Fibroblast of mammary gland (primary cell): ENCODE data around the gene ATOH8.

Experiments used
- DNase-seq: peaks from one replicate; pipeline ENCODE4 v3.0.0-alpha.2; 2010; ENCODE audit warnings: low read depth
- H3K4me3 ChIP-seq: 2 replicates; pipeline ENCODE4 v1.5.1; 2011; ENCODE audit warnings: low read depth, mild to moderate bottlenecking, low read length, moderate library complexity; ENCODE audit not compliant: control insufficient read depth
- TF ChIP-seq, protein P1 (sequence below): conservative IDR thresholded peaks from 2 replicates; pipeline ENCODE4 v1.5.1; 2011; ENCODE audit warnings: low read depth, low read length, inconsistent platforms; ENCODE audit not compliant: control insufficient read depth, insufficient read depth

Gene ATOH8

DNA sequence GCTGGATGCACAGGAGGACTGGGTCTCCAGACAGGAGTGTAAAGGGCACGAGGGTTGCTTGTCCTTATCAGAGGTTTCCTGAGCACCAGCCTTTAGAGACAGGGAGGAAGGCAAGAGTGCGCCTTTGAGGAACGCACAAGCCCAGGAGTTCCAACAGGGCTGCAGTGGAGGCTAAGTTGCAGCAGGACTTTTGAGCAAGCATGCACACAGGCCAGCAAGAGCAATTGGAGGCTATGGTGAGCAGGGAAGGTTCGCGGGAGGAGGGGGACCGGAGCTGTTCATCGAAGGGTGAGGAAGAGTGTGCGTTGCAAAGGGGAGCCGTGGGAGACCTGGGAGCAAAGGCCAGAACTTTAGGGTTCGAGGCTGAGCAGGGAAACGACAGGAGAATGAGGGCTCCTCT is 2.2 kb upstream of the ATOH8 start:
- no peak for DNase-seq
- no peak overlapping the region for H3K4me3 ChIP-seq
- TF ChIP-seq, protein P1, sequence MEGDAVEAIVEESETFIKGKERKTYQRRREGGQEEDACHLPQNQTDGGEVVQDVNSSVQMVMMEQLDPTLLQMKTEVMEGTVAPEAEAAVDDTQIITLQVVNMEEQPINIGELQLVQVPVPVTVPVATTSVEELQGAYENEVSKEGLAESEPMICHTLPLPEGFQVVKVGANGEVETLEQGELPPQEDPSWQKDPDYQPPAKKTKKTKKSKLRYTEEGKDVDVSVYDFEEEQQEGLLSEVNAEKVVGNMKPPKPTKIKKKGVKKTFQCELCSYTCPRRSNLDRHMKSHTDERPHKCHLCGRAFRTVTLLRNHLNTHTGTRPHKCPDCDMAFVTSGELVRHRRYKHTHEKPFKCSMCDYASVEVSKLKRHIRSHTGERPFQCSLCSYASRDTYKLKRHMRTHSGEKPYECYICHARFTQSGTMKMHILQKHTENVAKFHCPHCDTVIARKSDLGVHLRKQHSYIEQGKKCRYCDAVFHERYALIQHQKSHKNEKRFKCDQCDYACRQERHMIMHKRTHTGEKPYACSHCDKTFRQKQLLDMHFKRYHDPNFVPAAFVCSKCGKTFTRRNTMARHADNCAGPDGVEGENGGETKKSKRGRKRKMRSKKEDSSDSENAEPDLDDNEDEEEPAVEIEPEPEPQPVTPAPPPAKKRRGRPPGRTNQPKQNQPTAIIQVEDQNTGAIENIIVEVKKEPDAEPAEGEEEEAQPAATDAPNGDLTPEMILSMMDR, result no peak

DNA sequence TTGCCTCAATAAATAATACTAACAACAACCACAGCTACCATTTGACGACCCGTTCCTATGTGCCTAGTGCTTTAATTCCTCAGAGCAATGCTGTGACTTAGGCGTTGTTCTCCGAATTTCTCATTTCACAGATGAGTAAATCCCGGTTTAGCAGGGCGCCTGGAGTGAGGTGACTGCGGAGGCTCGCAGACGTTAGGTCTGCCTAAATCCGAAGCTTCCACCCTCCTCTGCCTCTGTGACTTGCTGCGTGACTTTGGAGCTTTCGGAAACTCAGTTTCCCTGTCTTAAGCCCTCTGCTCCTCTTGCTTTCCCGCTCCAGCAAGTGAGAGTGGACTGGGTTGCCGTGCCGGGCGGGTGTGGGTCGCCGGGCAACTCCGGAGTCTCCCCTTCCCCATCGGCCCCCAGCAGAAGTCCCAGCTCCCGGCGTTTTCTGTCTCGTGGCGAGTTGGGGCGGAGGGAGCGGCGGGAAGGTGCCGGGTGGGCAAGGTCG is 711 bp upstream of the ATOH8 start:
- TF ChIP-seq, protein P1, result no peak
- no peak for DNase-seq
- peak overlapping the region; percentile 63 for H3K4me3 ChIP-seq

DNA sequence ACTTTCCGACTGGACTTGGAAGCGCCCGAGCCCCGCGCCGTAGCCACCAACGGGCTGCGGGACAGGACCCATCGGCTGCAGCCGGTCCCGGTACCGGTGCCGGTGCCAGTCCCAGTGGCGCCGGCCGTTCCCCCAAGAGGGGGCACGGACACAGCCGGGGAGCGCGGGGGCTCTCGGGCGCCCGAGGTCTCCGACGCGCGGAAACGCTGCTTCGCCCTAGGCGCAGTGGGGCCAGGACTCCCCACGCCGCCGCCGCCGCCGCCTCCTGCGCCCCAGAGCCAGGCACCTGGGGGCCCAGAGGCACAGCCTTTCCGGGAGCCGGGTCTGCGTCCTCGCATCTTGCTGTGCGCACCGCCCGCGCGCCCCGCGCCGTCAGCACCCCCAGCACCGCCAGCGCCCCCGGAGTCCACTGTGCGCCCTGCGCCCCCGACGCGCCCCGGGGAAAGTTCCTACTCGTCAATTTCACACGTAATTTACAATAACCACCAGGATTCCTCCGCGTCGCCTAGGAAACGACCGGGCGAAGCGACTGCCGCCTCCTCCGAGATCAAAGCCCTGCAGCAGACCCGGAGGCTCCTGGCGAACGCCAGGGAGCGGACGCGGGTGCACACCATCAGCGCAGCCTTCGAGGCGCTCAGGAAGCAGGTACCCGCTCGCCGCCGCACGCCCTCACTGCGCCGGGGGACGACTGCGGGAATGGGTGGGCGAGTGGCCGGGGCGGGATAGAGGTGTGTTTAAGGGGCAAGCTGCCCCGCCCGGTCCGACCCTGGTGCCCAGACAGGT is 713 bp downstream of the ATOH8 start:
- H3K4me3 ChIP-seq, result peak overlapping the region; percentile 63
- TF ChIP-seq, protein P1, result no peak
- no peak for DNase-seq

DNA sequence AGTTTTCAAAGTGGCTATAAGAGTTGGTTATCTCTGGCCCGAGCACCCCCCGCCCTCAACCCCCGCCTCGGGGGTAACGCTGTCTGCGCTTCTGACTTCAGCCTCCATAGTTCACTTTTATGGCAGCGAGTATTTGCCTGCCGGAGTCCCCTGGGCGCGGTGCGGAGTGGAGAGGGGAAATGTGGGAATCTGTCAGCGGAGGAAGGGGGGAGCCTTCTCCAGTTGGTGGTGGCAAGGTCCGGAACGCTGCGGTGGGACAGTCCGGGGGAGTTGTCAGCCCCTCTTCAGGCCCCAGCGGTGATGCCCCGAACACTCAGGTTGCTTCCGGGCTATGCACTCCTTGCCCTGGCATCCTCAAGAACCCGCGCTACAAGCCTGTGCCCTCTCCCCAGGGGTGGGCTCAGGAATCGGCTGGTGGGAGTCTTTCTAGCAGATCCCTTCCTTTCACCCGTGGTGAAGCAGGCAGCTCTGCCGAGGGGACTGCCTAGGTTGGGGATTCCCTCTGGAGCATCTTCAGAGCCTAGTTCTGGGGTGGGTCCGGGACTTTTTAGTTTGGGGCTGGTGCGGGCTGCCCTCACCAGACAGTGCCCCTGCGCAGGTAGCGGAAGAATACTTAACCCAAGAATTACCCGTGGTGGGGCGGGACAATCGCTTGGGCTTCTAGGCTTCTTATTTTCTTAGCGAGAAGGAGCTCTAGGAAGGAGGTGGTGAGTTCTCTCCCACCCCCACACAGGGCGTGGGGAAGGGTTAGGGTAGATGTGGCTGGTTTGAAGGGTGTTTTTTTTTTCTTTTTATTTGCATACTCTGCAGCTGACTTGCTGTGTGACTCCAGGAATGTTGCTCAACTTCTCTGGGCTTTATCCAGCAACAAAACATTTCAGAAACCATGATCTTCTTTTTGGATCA is 1.6 kb downstream of the ATOH8 start:
- peak; percentile 74 for DNase-seq
- TF ChIP-seq, protein P1, result no peak
- H3K4me3 ChIP-seq, result peak overlapping the region; percentile 63

- H3K4me3 ChIP-seq, result no peak overlapping the region
- TF ChIP-seq, protein P1, result no peak
- no peak for DNase-seq
These were observed 2.4 kb downstream of the ATOH8 start for GRCh38 chr2:85756195-85756594.

DNA sequence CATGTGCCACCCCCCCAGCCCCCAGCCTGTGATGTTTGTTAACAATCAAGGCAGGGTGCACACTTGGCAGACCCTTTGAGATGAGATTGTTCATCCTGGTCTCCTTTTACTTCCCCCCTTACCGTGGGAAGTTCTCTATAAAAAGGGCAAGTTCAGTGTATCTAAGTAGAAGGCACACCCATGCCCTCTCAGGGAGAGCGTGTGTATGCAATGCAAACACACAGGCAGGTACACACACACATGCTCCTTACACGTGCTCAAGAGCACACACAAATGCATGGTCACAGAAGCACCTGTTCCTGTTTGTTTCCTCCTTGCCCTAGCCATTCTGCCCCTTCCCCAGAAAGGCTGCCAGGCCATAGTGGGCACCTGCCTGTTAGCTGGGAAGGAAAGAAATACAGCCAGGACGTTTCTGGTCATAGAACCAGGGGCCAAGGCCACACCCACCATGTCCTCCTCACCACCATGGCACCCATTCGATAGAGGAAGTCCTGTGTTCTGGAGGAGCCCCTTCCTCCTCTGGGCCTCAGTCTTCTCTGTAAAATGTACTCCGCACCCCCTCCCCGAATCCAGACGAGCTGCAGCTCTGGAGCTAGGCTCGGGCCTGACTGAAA is 3.1 kb downstream of the ATOH8 start:
- no peak overlapping the region for H3K4me3 ChIP-seq
- TF ChIP-seq, protein P1, result no peak
- no peak for DNase-seq
